ENCODE data around the gene PLAGL1. TPM values are rescaled to one million over a fixed set of nuclear protein-coding genes. Genes with fewer than 3 reads are reported as not detected.

The PLAGL1 gene
- total RNA-seq, 4 donors from 2014 or later, result 14.2 to 25.4 (median 15.8) TPM

Small RNAs within 50 kb of the gene (small RNA-seq; reads per million reads assigned to genes)
- gene RF02143, result 0 reads per million in 4 donors

Other genes with a start within 250 kb of the PLAGL1 start
- gene LTV1, start 164.9 kb downstream of the PLAGL1 start, total RNA-seq, result 10 to 100 TPM; 15.5 to 23.1 (median 20.4) TPM
- gene ZC2HC1B, start 143.8 kb downstream of the PLAGL1 start, total RNA-seq, result not detected
- gene SF3B5, start 87.3 kb upstream of the PLAGL1 start, total RNA-seq, result 100 to 1,000 TPM; 135 to 201 (median 169) TPM
- 10 to 100 TPM in 2 of 4 donors, 1 to 10 TPM in 2; 9.3 to 15.4 (median 11.2) TPM for gene STX11, start 142.3 kb upstream of the PLAGL1 start, total RNA-seq